Measurements from ENCODE around the gene PIGQ. TPM values are rescaled to one million over a fixed set of nuclear protein-coding genes. Genes with fewer than 3 reads are reported as not detected.

The PIGQ gene
- total RNA-seq, 1 experiment from 2014 or later, result 45.6 TPM

DNA sequence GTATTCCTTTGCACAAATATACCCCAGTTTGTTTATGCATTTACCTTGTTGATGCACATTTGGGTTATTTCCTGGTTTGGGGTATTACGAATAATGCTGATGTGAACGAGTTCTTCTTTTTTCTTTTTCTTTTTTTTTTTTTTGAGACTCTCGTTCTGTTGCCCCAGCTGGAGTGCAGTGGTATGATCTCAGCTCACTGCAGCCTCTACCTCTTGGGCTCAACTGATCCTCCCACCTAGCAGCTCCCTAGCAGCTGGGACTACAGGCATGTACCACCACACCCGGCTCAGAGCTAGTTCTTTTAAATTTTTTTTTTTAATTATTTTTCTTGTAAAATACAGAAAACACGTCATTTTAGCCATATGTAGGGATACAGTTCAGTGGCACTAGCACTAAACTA is 34.2 kb downstream of the PIGQ start:
- no peaks in the 10 kb centered on the region for H3K27me3 Mint-ChIP-seq (ENCODE audit: insufficient read depth, unreplicated experiment)
- H3K4me3 Mint-ChIP-seq (ENCODE audit: unreplicated experiment), result no peak overlapping the region
- ChIA-PET CTCF (no interaction called here), POLR2A (no interaction called here)
- TF ChIP-seq, protein P1, sequence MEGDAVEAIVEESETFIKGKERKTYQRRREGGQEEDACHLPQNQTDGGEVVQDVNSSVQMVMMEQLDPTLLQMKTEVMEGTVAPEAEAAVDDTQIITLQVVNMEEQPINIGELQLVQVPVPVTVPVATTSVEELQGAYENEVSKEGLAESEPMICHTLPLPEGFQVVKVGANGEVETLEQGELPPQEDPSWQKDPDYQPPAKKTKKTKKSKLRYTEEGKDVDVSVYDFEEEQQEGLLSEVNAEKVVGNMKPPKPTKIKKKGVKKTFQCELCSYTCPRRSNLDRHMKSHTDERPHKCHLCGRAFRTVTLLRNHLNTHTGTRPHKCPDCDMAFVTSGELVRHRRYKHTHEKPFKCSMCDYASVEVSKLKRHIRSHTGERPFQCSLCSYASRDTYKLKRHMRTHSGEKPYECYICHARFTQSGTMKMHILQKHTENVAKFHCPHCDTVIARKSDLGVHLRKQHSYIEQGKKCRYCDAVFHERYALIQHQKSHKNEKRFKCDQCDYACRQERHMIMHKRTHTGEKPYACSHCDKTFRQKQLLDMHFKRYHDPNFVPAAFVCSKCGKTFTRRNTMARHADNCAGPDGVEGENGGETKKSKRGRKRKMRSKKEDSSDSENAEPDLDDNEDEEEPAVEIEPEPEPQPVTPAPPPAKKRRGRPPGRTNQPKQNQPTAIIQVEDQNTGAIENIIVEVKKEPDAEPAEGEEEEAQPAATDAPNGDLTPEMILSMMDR (IDR thresholded peaks at IDR 0.05; ENCODE audit: unreplicated experiment), result no peak
- no peak for DNase-seq (ENCODE audit: unreplicated experiment)
- no TSS peak for BruUV-seq (replicated peaks)
- H3K4me1 Mint-ChIP-seq (ENCODE audit: insufficient read depth, unreplicated experiment), result no peaks in the 10 kb centered on the region
- no peaks in the 10 kb centered on the region for H3K9me3 Mint-ChIP-seq (ENCODE audit: unreplicated experiment)
- intact Hi-C loops (cut with micrococcal nuclease), result no loop called here
- H3K27ac Mint-ChIP-seq (ENCODE audit: low read depth, unreplicated experiment), result no peak overlapping the region
- peaks cover 18% of the 10 kb centered on the region for H3K36me3 Mint-ChIP-seq (ENCODE audit: insufficient read depth, unreplicated experiment)

DNA sequence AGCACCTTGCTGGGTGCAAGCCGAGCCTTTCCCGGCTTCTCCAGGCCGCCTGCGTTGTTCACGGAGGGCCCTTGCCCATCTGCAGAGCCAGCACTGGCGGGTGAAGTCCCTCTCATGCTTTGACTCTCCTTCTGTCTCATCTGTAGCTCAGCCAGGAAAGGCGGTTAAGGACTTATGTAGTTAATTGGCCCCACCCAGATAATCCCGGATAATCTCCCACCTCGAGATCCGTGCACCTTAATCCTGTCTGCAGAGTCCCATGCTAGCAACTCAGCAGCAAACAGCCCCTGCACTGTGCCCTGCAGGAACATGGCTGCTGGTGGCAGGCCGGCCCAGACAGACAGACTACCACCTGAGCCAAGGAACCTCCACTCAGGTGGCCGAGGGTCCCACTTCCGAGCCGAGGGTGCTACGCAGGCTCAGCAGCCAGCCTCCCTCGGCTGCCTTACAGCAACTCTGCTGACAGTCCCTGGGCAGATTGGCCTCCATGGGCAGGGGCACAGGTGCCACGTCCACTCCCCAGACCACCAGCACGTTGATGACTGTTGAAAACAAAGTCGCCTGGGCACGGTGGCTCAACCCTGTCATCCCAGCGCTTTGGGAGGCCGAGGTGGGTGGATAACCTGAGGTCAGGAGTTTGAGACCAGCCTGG is 37.0 kb downstream of the PIGQ start:
- POLR2A ChIA-PET, result interaction anchor here (1.9 kb wide), 1 partner anchor 15 kb away, joined by 4 read pairs; no protein-coding TSS in a partner anchor
- Mint-ChIP-seq H3K9me3 (ENCODE audit: unreplicated experiment) (no peaks in the 10 kb centered on the region), H3K27ac (ENCODE audit: low read depth, unreplicated experiment) (no peak overlapping the region), H3K27me3 (ENCODE audit: insufficient read depth, unreplicated experiment) (no peaks in the 10 kb centered on the region), H3K36me3 (ENCODE audit: insufficient read depth, unreplicated experiment) (peaks cover 17% of the 10 kb centered on the region), H3K4me3 (ENCODE audit: unreplicated experiment) (no peak overlapping the region), H3K4me1 (ENCODE audit: insufficient read depth, unreplicated experiment) (peaks cover 15% of the 10 kb centered on the region)
- no TSS peak for BruUV-seq (replicated peaks)
- DNase-seq (ENCODE audit: unreplicated experiment), result no peak
- TF ChIP-seq, protein P1 (IDR thresholded peaks at IDR 0.05; ENCODE audit: unreplicated experiment), result no peak
- intact Hi-C loops (cut with micrococcal nuclease), result no loop called here
- CTCF ChIA-PET, result interaction anchor here (0.5 kb wide), 1 partner anchor 35 kb away, joined by 3 read pairs; no protein-coding TSS in a partner anchor

DNA sequence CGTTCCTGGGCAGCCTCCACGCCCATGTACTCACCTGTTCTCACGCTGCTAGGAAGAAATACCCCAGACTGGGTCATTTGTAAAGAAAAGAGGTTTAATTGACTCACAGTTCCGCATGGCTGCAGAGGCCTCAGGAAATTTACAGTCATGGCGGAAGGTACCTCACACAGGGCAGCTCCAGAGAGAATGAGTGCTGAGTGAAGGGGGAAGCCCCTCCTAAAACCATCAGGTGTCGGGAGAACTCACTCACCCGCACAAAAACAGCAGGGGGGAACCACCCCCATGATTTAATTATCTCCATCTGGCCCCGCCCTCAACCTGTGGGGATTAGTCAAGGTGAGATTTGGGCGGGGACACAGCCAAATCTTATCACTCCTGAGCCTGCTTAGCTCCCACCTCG is 38.3 kb downstream of the PIGQ start:
- no peak overlapping the region for H3K4me3 Mint-ChIP-seq (ENCODE audit: unreplicated experiment)
- no TSS peak for BruUV-seq (replicated peaks)
- ChIA-PET POLR2A (interaction anchor here (1.9 kb wide), 1 partner anchor 14 kb away, joined by 4 read pairs; no protein-coding TSS in a partner anchor), CTCF (interaction anchor here (0.6 kb wide), 1 partner anchor 184 kb away, joined by 3 read pairs; no protein-coding TSS in a partner anchor)
- H3K36me3 Mint-ChIP-seq (ENCODE audit: insufficient read depth, unreplicated experiment), result peaks cover 10% of the 10 kb centered on the region
- no peak overlapping the region for H3K27ac Mint-ChIP-seq (ENCODE audit: low read depth, unreplicated experiment)
- intact Hi-C loops (cut with micrococcal nuclease), result no loop called here
- no peaks in the 10 kb centered on the region for H3K27me3 Mint-ChIP-seq (ENCODE audit: insufficient read depth, unreplicated experiment)
- DNase-seq (ENCODE audit: unreplicated experiment), result no peak
- TF ChIP-seq, protein P1 (IDR thresholded peaks at IDR 0.05; ENCODE audit: unreplicated experiment), result no peak
- H3K9me3 Mint-ChIP-seq (ENCODE audit: unreplicated experiment), result no peaks in the 10 kb centered on the region
- H3K4me1 Mint-ChIP-seq (ENCODE audit: insufficient read depth, unreplicated experiment), result peaks cover 15% of the 10 kb centered on the region

DNA sequence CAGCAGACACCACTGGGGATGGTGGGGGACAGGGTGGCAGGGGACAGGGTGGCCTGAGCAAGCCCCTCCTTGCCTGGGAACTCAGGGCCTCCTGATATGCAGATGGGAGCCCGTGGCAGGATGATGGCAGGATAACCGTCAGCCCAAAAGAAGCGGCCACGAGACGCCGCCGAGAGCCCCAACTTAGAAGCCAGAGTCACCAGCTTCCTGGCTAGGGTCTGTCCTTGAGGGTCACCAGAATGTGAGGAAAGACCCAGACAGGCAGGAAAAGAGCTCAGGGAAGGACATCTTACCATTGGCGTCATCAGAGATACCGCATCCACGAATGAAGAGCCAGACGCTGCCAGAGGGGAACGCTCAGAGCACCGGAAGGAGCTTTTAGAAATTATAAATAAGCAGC is 39.5 kb downstream of the PIGQ start:
- Mint-ChIP-seq H3K27ac (ENCODE audit: low read depth, unreplicated experiment) (no peak overlapping the region), H3K9me3 (ENCODE audit: unreplicated experiment) (no peaks in the 10 kb centered on the region), H3K4me3 (ENCODE audit: unreplicated experiment) (no peak overlapping the region), H3K27me3 (ENCODE audit: insufficient read depth, unreplicated experiment) (no peaks in the 10 kb centered on the region), H3K36me3 (ENCODE audit: insufficient read depth, unreplicated experiment) (peaks cover 6% of the 10 kb centered on the region), H3K4me1 (ENCODE audit: insufficient read depth, unreplicated experiment) (peaks cover 15% of the 10 kb centered on the region)
- no TSS peak for BruUV-seq (replicated peaks)
- intact Hi-C loops (cut with micrococcal nuclease), result no loop called here
- no peak for DNase-seq (ENCODE audit: unreplicated experiment)
- TF ChIP-seq, protein P1 (IDR thresholded peaks at IDR 0.05; ENCODE audit: unreplicated experiment), result no peak
- POLR2A ChIA-PET, result interaction anchor here (1.5 to 2.4 kb wide), 2 partner anchors 13 to 18 kb away, joined by 5 to 7 read pairs; no protein-coding TSS in a partner anchor
- CTCF ChIA-PET, result interaction anchor here (0.7 to 1.4 kb wide), 3 partner anchors 13 to 222 kb away, joined by 3 to 4 read pairs (median 4); no protein-coding TSS in a partner anchor
